Sigmoid colon (tissue), 7 donors: ENCODE data around the gene SLC1A3. TPM values are rescaled to one million over a fixed set of nuclear protein-coding genes. Genes with fewer than 3 reads are reported as not detected.

Source experiments
- DNase-seq: peaks from one replicate; pipeline ENCODE4 v3.0.0-alpha.2; 2019
- H3K27ac ChIP-seq, 4 donors: fragments of 200-600 bp; sonication (generic); one replicate each; pipeline ENCODE4 v1.5.1; 2016 to 2019; ENCODE audit warnings: mild to moderate bottlenecking in 1 of 4
- H3K27me3 ChIP-seq, 3 donors: fragments of 200-600 bp; sonication (generic); one replicate each; pipeline ENCODE4 v1.5.1; 2019; ENCODE audit warnings: mild to moderate bottlenecking in 1 of 3
- H3K36me3 ChIP-seq, 4 donors: fragments of 200-600 bp; sonication (generic); one replicate each; pipeline ENCODE4 v1.5.1; 2016 to 2019
- H3K4me1 ChIP-seq, 4 donors: fragments of 200-600 bp; sonication (generic); one replicate each; pipeline ENCODE4 v1.5.1; 2017 to 2019
- H3K4me3 ChIP-seq, 4 donors: fragments of 200-600 bp; sonication (generic); one replicate each; pipeline ENCODE4 v1.5.1; 2017 to 2019; ENCODE audit warnings: mild to moderate bottlenecking in 2 of 4, moderate library complexity in 1 of 4
- H3K9me3 ChIP-seq, 4 donors: fragments of 200-600 bp in 3 of 4; sonication (generic) in 3 of 4; one replicate each; pipeline versions ENCODE4 v1.5.1 to v1.6.1; 2013 to 2019
- CTCF ChIP-seq, 4 experiments: fragments of 450-650 bp in 3 of 4; fragments of 200-600 bp in 1 of 4; IDR thresholded peaks; one replicate each; pipeline ENCODE4 v1.5.1; 2016 to 2019; ENCODE audit warnings: antibody characterized with exemption in 4 of 4, mild to moderate bottlenecking in 3 of 4, moderate library complexity in 2 of 4
- EP300 ChIP-seq, 4 donors: sonication (generic); formaldehyde crosslinking; IDR thresholded peaks; one replicate each; pipeline ENCODE4 v1.6.1; 2017; ENCODE audit warnings: antibody characterized with exemption in 4 of 4
- POLR2A ChIP-seq, 2 donors: fragments of 450-650 bp; IDR thresholded peaks; one replicate each; pipeline ENCODE4 v1.6.1; 2016; ENCODE audit warnings: antibody characterized with exemption in 2 of 2, mild to moderate bottlenecking in 2 of 2, moderate library complexity in 2 of 2
- POLR2AphosphoS5 ChIP-seq, 4 donors: sonication (generic); formaldehyde crosslinking; IDR thresholded peaks; one replicate each; pipeline ENCODE4 v1.6.1; 2017; ENCODE audit warnings: antibody characterized with exemption in 4 of 4
- WGBS, 2 donors: extraction: QIAGEN DNeasy Blood & Tissue Kit; methylation state at CpG; one replicate each; pipeline ENCODE4 v1.1.7; 2013; 5-methylcytosine and 5-hydroxymethylcytosine counted together
- intact Hi-C: fragments of 100-400 bp; cut with DNase I; formaldehyde crosslinking; loops from one replicate; pipeline ENCODE4 v1.15.1; 2023
- polyA plus RNA-seq, 3 donors: library from polyadenylated mRNA; stranded (reverse); fragments of 200-250 nt; gene quantifications; one replicate each; pipeline ENCODE4 v1.2.3, GENCODE V29; 2013
- total RNA-seq, 4 donors: library from RNA; depleted of rRNA; stranded (reverse); fragments of >200 nt; gene quantifications; one replicate each; pipeline ENCODE4 v1.1.0, GENCODE V29; 2016
- donor health status: healthy with polysubstance abuse.
- donor health status: Bipolar disorder and iron deficiency.
- donor health status: healthy.

The SLC1A3 gene
- total and polyA plus RNA-seq, 7 donors, result 1.8 to 23.6 (median 16.8) TPM

GRCh38 chr5:36605241-36605640 lies 1.2 kb upstream of the SLC1A3 start:
- no peak for DNase-seq
- Histone ChIP-seq H3K36me3 (no peaks in the 10 kb centered on the region), H3K27ac (no peak overlapping the region), H3K9me3 (no peaks in the 10 kb centered on the region), H3K27me3 (peaks cover 0 to 3% (median 0%) of the 10 kb centered on the region in 3 donors), H3K4me3 (no peak overlapping the region), H3K4me1 (peaks cover 0 to 8% (median 6%) of the 10 kb centered on the region in 4 donors)
- intact Hi-C loops, result no loop called here
- TF ChIP-seq POLR2A (IDR thresholded peaks at IDR 0.05), result no peak
- no peak for TF ChIP-seq CTCF (IDR thresholded peaks at IDR 0.05)
- TF ChIP-seq POLR2AphosphoS5 (IDR thresholded peaks at IDR 0.05), result no peak
- TF ChIP-seq EP300 (IDR thresholded peaks at IDR 0.05), result no peak

GRCh38 chr5:36606036-36606427 lies 374 bp upstream of the SLC1A3 start:
- no peaks in the 10 kb centered on the region for H3K9me3 ChIP-seq
- intact Hi-C loops, result no loop called here
- DNase-seq, result no peak
- 3 to 6% methylated on average over 11 of the region's 11 CpGs for WGBS, 2 donors
- TF ChIP-seq CTCF (IDR thresholded peaks at IDR 0.05) (no peak), EP300 (IDR thresholded peaks at IDR 0.05) (no peak), POLR2A (IDR thresholded peaks at IDR 0.05) (no peak), POLR2AphosphoS5 (IDR thresholded peaks at IDR 0.05) (no peak)
- peak overlapping the region; percentile 23 to 54 (median 48) for H3K4me3 ChIP-seq
- peaks cover 0 to 3% (median 0%) of the 10 kb centered on the region in 3 donors for H3K27me3 ChIP-seq
- peak overlapping the region in 3 of 4 donors; percentile 21 to 61 (median 47) for H3K27ac ChIP-seq
- peaks cover 0 to 8% (median 6%) of the 10 kb centered on the region in 4 donors for H3K4me1 ChIP-seq
- no peaks in the 10 kb centered on the region for H3K36me3 ChIP-seq

- DNase-seq, result no peak
- no peaks in the 10 kb centered on the region for H3K36me3 ChIP-seq
- H3K4me1 ChIP-seq, result peaks cover 0 to 8% (median 6%) of the 10 kb centered on the region in 4 donors
- peak overlapping the region in 3 of 4 donors; percentile 21 to 61 (median 47) for H3K27ac ChIP-seq
- peaks cover 0 to 3% (median 0%) of the 10 kb centered on the region in 3 donors for H3K27me3 ChIP-seq
- peak overlapping the region; percentile 23 to 54 (median 48) for H3K4me3 ChIP-seq
- intact Hi-C loops, result no loop called here
- 3 to 6% methylated on average over 11 of the region's 11 CpGs for WGBS, 2 donors
- TF ChIP-seq POLR2AphosphoS5 (IDR thresholded peaks at IDR 0.05) (no peak), CTCF (IDR thresholded peaks at IDR 0.05) (no peak), EP300 (IDR thresholded peaks at IDR 0.05) (no peak), POLR2A (IDR thresholded peaks at IDR 0.05) (no peak)
- H3K9me3 ChIP-seq, result no peaks in the 10 kb centered on the region
Measured at GRCh38 chr5:36607114-36607571, 737 bp downstream of the SLC1A3 start.

- 65 to 79% methylated on average over 10 of the region's 10 CpGs for WGBS, 2 donors
- no peaks in the 10 kb centered on the region for H3K9me3 ChIP-seq
- H3K27me3 ChIP-seq, result peaks cover 0 to 3% (median 0%) of the 10 kb centered on the region in 3 donors
- TF ChIP-seq POLR2A (IDR thresholded peaks at IDR 0.05), result no peak
- TF ChIP-seq EP300 (IDR thresholded peaks at IDR 0.05), result no peak
- no peak for TF ChIP-seq POLR2AphosphoS5 (IDR thresholded peaks at IDR 0.05)
- TF ChIP-seq CTCF (IDR thresholded peaks at IDR 0.05), result no peak
- intact Hi-C loops, result no loop called here
- H3K4me3 ChIP-seq, result peak overlapping the region in 2 of 4 donors; percentile 22 to 53
- H3K36me3 ChIP-seq, result no peaks in the 10 kb centered on the region
- DNase-seq, result no peak
- no peak overlapping the region for H3K27ac ChIP-seq
- H3K4me1 ChIP-seq, result peaks cover 0 to 8% (median 6%) of the 10 kb centered on the region in 4 donors
Measured at GRCh38 chr5:36607838-36608783, 1.7 kb downstream of the SLC1A3 start.
